Hematopoietic multipotent progenitor cell treated with erythropoietin and hydrocortisone succinate and interleukin-3 and kit ligand, for 17 days (in vitro differentiated cells): Measurements from ENCODE around the gene KRTAP4-7.
"Not testable (repeated sequence)": the region's sequence is repeated elsewhere in the genome, so short reads cannot be mapped to it uniquely, and the experiment has no call there.

ENCODE experiments used
- DNase-seq: peaks from one replicate; pipeline ENCODE4 v3.0.0-alpha.2; 2015; ENCODE audit warnings: low spot score

Gene KRTAP4-7

DNA sequence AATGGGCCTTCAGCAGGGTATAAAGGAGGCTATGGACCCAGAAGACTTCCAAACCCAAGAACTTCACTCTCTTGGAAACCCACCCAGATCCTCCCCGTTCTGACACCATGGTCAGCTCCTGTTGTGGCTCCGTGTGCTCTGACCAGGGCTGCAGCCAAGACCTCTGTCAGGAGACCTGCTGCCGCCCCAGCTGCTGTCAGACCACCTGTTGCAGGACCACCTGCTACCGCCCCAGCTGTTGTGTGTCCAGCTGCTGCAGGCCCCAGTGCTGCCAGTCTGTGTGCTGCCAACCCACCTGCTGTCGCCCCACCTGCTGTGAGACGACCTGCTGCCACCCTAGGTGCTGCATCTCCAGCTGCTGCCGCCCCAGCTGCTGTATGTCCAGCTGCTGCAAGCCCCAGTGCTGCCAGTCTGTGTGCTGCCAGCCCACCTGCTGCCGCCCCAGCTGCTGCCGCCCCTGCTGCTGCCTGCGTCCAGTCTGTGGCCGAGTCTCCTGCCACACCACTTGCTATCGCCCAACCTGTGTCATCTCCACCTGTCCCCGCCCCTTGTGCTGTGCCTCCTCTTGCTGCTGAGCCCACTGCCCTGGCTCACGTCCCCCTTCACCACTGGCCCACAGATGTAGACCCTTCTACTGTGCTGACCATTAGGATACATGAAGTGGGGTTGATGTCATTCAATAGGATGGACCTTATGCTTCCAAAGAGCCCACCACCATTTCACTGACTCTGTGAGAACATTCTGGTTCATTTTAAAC is at the start of gene KRTAP4-7:
Gene KRTAP4-7, plus strand, starts transcription at position 51 of the 757 bp plus-strand sequence. Its CDS starts 57 bp downstream, at position 108.
- not testable (repeated sequence) for DNase-seq

DNA sequence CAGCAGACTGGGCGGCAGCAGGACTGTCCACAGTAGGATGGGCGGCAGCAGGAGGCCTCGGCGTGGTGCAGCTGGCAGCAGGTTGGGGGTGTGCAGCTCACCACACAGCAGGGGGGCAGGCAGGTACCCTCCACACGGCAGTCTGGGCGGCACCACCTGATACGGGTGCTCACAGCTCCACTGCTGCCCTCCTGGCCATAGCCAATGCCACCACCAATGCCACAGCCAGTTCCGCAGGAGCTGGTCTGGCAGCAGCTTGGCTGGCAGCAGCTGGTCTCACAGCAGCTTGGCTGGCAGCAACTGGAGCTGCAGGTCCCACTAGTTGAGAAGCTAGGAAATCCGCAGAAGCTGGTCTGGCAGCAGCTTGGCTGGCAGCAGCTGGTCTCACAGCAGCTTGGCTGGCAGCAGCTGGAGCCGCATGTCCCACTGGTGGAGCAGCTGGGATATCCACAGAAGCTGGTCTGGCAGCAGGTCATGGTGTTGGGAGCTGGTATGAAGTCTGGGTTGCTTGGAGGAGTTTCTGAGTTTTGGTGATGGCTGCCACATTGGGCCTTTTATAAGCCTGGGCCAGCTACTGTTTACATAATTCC is 49.5 kb upstream of the KRTAP4-7 start, which contains the start of gene KRTAP1-3:
Gene KRTAP1-3, minus strand, starts transcription at position 529 of the 590 bp plus-strand sequence. Its CDS starts 53 bp downstream, at position 476.
- not testable (repeated sequence) for DNase-seq

DNA sequence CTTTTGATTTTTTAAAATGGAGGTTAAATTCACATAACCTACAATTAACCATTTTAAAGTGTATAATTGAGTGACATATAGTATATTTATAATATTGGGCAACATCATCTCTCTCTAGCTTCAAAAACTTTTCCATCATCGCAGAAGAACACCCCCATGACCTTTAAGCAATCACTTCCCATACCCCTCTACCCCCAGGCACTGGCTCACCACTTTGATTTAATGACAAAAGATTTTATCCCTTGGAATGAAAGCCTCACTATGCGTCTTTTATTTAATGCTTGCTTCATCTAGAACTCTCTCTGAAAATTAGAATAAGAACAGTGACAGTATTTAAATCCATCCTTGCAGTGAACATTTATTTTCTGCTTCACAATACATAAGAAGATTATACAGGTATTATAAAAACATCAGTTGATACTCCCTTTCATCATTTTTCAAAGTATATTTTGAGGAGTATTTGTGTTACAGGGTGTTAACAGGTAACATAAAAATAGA is 46.0 kb upstream of the KRTAP4-7 start:
- no peak for DNase-seq

DNA sequence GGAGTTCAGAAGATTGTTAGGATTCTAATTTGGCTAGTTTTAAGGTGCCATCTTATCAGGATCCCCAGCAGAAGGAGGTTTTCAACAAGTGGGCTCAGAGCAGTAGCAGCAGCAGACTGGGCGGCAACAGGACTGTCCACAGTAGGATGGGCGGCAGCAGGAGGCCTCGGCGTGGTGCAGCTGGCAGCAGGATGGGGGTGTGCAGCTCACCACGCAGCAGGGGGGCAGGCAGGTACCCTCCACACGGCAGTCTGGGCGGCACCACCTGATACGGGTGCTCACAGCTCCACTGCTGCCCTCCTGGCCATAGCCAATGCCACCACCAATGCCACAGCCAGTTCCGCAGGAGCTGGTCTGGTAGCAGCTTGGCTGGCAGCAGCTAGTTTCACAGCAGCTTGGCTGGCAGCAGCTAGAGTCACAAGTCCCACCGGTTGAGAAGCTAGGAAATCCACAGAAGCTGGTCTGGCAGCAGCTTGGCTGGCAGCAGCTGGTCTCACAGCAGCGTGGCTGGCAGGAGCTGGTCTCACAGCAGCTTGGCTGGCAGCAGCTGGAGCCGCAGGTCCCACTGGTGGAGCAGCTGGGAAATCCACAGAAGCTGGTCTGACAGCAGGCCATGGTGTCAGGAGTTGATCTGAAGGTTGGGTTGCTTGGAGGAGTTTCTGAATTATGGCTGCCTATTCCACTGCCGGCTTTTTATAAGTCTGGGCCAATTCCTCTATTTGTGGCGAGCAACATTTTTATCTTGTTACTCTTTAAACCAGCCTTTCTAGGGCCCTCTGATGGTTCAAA is 43.0 kb upstream of the KRTAP4-7 start, which contains the start of gene KRTAP1-1:
Gene KRTAP1-1, minus strand, starts transcription at position 668 of the 789 bp plus-strand sequence. Its CDS starts 53 bp downstream, at position 615.
- DNase-seq, result not testable (repeated sequence)

DNA sequence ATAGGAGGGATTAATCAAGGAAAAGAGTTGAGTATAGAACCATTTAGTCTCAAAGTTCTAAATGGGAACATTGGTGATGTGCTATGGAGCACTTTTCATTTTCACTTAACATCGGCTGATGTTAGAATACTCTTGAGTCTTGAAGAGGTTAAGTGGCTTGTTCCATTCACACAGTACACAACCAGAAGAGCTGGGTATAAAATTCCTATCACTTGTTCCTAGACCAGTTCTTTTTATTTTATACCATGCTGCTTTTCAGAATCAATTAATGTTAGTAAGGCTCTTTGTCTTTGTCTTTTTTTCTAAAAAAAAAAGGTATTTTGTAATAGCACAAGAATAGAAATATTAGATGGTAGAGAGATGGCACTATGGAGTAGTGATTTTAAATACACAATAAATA is 41.0 kb upstream of the KRTAP4-7 start:
- DNase-seq, result no peak

DNA sequence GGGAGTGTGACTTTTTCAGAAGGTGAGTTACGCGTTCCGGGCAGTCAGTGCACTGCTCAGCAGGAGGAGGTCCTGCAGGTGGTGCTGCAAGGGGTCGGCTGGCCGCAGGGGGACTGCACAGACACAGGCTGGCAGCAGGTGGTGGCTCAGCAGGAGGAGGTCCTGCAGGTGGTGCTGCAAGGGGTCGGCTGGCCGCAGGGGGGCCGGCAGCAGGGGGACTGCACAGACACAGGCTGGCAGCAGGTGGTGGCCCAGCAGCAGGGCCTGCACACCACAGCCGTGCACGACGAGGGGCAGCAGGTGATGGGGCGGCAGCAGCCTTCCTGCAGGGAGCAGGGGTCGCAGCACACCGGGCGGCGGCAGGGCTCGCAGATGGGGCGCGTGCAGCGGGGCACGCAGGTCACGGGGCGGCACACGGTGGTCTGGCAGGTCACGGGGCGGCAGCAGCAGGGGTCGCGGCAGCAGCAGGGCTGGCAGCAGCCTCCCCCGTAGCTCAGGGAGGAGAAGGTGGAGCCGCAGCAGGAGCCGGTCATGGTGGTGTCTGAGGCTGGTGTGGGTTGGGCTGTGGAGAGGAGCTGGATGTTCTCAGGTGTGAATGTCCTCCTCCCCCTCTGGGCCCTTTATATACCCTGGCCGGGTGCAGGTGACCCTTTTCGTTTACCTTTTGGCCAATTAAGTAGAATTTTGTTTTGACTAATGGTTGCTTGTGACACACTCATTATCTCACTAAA is 37.0 kb upstream of the KRTAP4-7 start, which contains the start of gene KRTAP2-1:
Gene KRTAP2-1, minus strand, starts transcription at position 582 of the 731 bp plus-strand sequence. Its CDS starts 49 bp downstream, at position 533.
- DNase-seq, result not testable (repeated sequence)

DNA sequence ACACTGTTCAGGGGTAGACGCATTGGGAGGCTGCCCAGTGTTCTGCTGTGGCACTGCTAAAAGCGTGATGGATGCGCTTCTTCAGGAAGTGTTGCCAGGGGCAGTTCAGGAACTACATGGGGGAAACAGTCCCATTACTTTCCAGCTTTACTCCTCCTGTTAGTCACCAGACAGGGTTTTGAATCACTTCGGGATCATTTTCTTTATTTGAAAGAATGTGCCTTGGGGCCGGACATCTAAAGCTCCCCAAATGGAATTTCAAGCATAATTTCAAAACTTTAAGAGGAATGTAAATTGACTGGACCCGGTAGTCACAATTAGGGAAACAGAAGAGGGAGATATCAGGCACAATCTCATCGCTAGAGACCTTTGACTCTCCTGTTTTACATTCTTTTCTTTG is 35.5 kb upstream of the KRTAP4-7 start:
- no peak for DNase-seq

DNA sequence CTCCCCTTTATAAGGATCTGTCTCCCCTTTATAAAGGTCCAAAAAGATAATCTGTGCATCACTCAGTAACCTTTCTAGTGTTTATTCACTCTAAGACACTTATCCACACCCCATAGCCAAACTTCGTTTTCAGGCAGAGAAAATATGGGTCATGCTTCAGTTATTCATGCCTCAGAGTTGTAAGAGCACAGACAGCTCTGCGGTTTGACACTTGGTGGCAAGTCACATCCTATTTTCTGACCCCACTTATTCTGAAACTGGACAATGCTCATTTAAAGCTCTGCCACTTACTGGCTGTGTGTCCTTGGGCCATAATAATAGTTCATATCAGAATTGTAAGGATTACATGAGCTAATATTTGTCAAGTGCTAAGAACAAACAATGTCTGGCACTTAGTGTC is 34.8 kb upstream of the KRTAP4-7 start:
- DNase-seq, result no peak

DNA sequence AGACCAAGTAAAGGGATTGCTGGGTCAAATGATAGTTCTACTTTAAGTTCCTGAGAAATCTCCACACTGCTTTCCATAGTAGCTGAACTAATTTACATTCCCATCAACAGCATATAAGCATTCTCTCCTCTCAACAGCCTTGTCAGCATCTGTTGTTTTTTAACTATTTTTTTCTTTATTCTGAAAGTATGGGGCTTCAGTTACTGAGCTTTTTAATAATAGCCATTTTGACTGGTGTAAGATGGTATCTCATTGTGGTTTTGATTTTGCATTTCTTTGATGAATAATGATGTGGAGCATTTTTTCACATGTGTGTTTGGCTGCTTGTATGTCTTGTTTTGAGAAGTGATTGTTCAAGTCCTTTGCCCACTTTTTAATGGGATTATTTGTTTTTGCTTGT is 31.4 kb upstream of the KRTAP4-7 start:
- DNase-seq, result no peak

DNA sequence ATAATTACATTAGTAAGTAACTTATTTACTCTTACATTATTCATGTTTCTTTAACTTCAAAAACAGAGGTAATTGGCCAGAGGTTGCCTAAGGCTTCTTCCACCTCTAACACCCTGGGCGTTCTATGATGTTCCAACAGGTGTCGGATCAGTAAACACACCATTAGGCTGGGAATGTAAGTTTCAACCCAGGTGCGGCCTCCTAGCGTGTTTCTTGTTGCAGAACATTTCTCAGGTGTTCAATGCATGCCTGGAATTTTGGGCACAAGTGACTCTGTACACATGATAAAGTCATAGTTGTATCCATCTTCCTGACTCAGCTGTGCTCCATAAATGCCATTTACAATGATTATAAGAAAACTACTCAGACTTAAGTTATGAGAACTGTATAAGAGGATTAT is 29.9 kb upstream of the KRTAP4-7 start:
- DNase-seq, result no peak

DNA sequence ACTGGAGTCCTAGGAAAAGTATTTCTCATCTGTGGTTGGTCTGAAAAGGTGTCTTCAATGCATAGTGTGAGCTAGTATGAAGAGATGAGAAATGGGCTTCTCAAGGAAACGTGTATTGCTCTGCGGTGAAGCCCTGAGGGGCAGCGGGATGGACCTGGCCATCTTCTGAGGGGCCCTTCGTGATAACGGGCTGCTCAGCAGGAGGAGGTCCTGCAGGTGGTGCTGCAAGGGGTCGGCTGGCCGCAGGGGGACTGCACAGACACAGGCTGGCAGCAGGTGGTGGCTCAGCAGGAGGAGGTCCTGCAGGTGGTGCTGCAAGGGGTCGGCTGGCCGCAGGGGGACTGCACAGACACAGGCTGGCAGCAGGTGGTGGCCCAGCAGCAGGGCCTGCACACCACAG is 29.4 kb upstream of the KRTAP4-7 start:
- DNase-seq, result not testable (repeated sequence)

DNA sequence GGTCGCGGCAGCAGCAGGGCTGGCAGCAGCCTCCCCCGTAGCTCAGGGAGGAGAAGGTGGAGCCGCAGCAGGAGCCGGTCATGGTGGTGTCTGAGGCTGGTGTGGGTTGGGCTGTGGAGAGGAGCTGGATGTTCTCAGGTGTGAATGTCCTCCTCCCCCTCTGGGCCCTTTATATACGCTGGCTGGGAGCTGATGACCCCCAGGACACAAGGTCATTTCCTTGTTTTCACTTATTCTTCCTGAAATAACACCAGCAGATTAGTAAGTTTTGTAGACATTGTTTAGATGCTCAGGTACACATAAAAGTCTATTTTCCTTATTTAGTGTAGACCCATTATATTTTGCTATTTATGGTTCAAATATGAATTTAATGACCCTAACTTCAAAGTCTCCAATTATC is 28.8 kb upstream of the KRTAP4-7 start, which contains the start of gene KRTAP2-2:
Gene KRTAP2-2, minus strand, starts transcription at position 101 of the 400 bp plus-strand sequence. Its CDS starts 19 bp downstream, at position 82.
- DNase-seq, result not testable (repeated sequence)

DNA sequence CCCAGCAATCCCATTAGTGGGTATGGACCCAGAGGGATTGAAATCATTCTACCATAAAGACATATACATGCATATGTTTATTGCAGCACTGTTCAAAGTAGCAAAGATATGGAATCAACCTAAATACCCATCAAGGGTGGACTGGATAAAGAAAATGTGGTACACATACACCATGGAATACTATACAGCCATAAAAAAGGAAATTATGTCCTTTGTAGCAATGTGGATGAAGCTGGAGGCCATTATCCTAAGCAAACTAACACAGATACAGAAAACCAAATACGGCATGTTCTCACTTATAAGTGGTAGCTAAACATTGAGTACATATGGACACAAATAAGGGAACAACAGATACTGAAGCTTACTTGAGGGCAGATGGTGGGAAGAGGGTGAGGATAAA is 26.4 kb upstream of the KRTAP4-7 start:
- no peak for DNase-seq

DNA sequence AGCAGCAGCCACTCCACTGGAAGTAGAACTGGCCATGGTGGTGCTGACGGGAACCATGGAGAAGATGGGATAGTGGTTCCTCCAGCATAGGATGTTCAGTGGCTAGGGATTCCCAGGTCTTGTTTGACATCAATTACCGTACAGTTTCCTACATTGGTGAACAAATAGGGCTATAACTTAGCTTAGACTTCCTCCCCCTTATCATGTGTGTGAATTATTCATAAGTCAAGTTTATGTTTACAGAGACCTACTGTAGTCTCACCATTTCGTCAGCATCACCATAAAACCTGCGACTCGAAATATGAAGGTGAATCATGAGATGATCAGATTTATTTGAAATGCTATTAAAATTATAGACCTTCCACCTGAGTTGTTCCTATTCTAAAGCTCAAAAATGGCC is 25.2 kb upstream of the KRTAP4-7 start:
- no peak for DNase-seq

DNA sequence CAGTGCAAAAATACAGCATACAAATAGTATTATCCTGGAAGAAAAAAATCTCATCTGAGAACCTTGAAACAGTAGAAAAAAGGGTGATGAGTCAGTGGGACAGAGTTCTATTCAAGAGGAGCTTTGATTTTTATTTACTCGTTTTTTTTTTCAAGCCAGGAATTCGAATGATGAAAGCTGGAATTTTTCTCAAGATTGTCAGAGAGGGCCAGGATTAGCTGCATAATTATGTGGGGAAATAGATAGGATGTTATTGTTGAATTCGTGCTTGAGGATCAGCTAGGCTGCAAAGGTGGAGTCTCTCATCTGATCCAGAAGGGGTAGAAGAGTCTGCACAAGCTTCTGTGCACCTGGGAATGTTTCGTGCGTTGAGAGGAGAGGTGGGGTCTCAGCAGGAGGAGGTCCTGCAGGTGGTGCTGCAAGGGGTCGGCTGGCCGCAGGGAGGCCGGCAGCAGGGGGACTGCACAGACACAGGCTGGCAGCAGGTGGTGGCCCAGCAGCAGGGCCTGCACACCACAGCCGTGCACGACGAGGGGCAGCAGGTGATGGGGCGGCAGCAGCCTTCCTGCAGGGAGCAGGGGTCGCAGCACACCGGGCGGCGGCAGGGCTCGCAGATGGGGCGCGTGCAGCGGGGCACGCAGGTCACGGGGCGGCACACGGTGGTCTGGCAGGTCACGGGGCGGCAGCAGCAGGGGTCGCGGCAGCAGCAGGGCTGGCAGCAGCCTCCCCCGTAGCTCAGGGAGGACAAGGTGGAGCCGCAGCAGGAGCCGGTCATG is 24.5 kb upstream of the KRTAP4-7 start:
- DNase-seq, result not testable (repeated sequence)

DNA sequence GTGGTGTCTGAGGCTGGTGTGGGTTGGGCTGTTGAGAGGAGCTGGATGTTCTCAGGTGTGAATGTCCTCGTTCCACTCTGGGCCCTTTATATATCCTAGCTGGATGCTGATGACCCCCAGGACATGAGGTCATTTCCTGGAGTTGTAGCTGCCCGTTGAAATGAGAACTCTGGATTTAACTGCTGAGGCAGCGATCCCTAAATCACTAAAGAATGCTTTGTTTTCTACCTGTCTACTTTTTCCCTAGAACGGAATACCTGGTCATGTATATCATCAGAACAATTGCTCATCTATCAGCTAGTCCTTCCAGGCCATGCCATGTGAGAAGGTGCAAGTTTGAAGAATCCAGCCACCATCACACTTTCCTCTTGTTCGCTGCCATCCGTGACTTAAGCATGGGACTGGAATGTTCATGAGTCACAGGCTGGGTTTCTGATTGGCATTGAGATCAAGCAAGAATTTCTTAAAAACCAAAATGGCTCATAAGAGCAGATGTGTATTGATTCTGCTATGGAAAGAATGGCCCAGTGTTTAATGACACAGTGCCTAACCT is 23.8 kb upstream of the KRTAP4-7 start, which contains the start of gene KRTAP2-3:
Gene KRTAP2-3, minus strand, starts transcription at position 63 of the 553 bp plus-strand sequence. CDS start 64 bp downstream, outside the sequence.
- no peak for DNase-seq

DNA sequence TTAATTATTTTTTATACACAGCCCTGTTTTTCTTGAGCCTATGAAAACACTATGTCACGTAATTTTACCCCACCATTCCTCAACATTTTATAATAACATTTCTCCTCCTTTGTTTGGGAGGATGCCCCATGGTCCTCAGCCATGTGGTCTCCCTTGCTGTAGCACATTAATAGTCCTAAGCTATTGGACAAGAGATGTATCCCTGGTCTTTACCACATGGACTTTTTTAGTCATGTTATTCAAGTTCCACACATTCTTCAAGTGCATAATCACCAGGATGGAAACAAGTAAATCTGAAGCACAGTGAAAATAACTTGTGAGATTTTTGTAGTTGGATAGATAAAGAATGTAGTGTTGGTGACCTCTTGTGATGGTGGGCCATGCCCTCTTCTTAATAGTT is 22.0 kb upstream of the KRTAP4-7 start:
- DNase-seq, result no peak

DNA sequence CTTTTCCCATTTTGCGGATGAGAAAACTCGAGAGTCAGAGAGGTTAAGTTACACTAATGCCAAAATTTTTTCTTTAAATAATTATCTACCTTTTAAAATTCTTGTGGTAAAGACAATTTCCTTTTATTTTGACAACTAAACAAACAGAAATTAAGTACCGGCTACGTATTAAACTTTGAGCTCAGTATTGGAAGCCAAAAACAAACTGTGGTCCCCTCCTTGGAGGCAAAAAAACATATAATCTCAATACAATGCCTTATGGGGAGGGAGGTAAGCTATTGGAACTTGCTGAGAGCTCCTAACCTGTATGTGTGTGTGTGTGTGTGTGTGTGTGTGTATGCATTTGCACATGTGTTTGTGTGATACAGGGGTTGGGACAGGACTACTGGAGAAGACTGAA is 20.5 kb upstream of the KRTAP4-7 start:
- no peak for DNase-seq

DNA sequence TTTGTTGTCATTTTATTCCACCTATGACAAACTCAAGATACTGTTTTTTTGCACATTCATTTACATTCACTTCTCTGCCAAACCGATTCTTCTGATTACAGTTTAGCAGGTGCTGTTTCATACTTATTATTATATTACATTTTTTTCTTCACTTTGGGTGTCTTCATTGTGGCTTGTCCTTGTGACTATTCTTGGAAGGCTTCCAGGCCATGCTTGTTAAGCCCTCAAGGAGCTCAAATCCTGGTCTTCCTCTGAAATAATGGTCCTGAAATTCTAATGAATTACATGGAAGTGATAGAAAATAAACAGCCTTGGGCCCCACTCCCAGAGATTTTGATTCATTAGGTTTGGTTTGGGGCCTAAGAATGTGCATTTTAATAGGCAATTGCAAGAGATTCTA is 19.6 kb upstream of the KRTAP4-7 start:
- DNase-seq, result no peak
